K562 (cell line): ENCODE data around the gene IGDCC3. TPM values are rescaled to one million over a fixed set of nuclear protein-coding genes. Genes with fewer than 3 reads are reported as not detected.

Source experiments
- ATAC-seq: fragments of 200-7000 bp; cut with Tn5 transposase; 3 replicates; pipeline ENCODE4 v1.9.1; 2020; ENCODE audit warnings: moderate library complexity
- BruUV-seq: library from RNA; stranded (reverse); fragments of 400-500 nt; replicated peaks from 2 replicates; lab custom pipeline; 2021; lab: Mats Ljungman, UMichigan
- CTCF ChIA-PET: fragments of 300-600 bp; formaldehyde crosslinking; extraction: SDS; loops from one replicate; lab custom pipeline; 2021; ENCODE audit warnings: low intra/inter-chr PET ratio; lab: Yijun Ruan, JAX
- POLR2A ChIA-PET: fragments of 300-600, 350-650 bp; sonication (Branson Sonifier 250); formaldehyde crosslinking; extraction: SDS; loops from one replicate; lab custom pipeline; 2021; ENCODE audit warnings: antibody characterized with exemption, inconsistent platforms; lab: Yijun Ruan, JAX
- DNase-seq, 4 experiments: peaks; one replicate each; pipeline versions ENCODE4 v3.0.0 to v3.0.0-alpha.2; 2011 to 2018; ENCODE audit warnings: low spot score in 3 of 4, mixed read lengths in 3 of 4; ENCODE audit errors: extremely low read depth in 1 of 4
- FAIRE-seq: peaks from 2 replicates; lab custom pipeline; 2011; peaks lifted over from hg19 to GRCh38; lab: Jason Lieb, UNC
- H2AFZ ChIP-seq: 2 replicates; pipeline ENCODE4 v1.6.0; 2011; ENCODE audit warnings: low read depth, low read length, control low read depth, inconsistent platforms
- H3K27ac ChIP-seq: fragments of 200-600 bp; 3 replicates; pipeline ENCODE4 v1.8.0; 2011; ENCODE audit warnings: low read depth, mild to moderate bottlenecking, control low read depth, inconsistent platforms, low read length, moderate library complexity, mixed read lengths; ENCODE audit errors: extremely low read depth
- H3K27me3 ChIP-seq, 2 experiments: fragments of 300-600 bp in 1 of 2; 2 replicates in 1 of 2; 3 replicates in 1 of 2; pipeline versions ENCODE4 v1.6.0 to v1.8.0; 2011; ENCODE audit warnings: inconsistent platforms in 2 of 2, low read length in 2 of 2, mild to moderate bottlenecking in 1 of 2, mixed read lengths in 1 of 2, moderate library complexity in 1 of 2; ENCODE audit not compliant: control insufficient read depth in 2 of 2, insufficient read depth in 2 of 2
- H3K36me3 ChIP-seq: fragments of 300-600 bp; 3 replicates; pipeline ENCODE4 v1.8.0; 2011; ENCODE audit warnings: mild to moderate bottlenecking, low read length, inconsistent platforms; ENCODE audit not compliant: control insufficient read depth, insufficient read depth
- H3K4me1 ChIP-seq, 2 experiments: fragments of 200-600 bp in 1 of 2; replicated peaks in 1 of 2; 2 replicates in 1 of 2; 3 replicates in 1 of 2; pipeline versions ENCODE4 v1.5.1 to v1.8.0; 2011; ENCODE audit warnings: inconsistent platforms in 2 of 2, low read length in 2 of 2, mild to moderate bottlenecking in 1 of 2, mixed read lengths in 1 of 2, moderate library complexity in 1 of 2; ENCODE audit not compliant: control insufficient read depth in 2 of 2, insufficient read depth in 2 of 2
- H3K4me2 ChIP-seq: 2 replicates; pipeline ENCODE4 v1.6.1; 2011; ENCODE audit warnings: low read length, control low read depth, inconsistent platforms, mixed read lengths; ENCODE audit not compliant: insufficient read depth
- H3K4me3 ChIP-seq: fragments of 200-600 bp; sonication (generic), shearing (Covaris generic); 2 replicates; pipeline ENCODE4 v1.5.1; 2016; ENCODE audit warnings: control low read depth, inconsistent platforms
- H3K79me2 ChIP-seq: fragments of 200-600 bp; 3 replicates; pipeline ENCODE4 v1.8.0; 2011; ENCODE audit warnings: low read length, inconsistent platforms; ENCODE audit not compliant: control insufficient read depth, insufficient read depth
- H3K9ac ChIP-seq, 2 experiments: 2 replicates each; pipeline versions ENCODE4 v1.6.0 to v1.6.1; 2011; ENCODE audit warnings: low read depth in 2 of 2, low read length in 2 of 2, control low read depth in 1 of 2, inconsistent platforms in 1 of 2, mild to moderate bottlenecking in 1 of 2, mixed read lengths in 1 of 2; ENCODE audit not compliant: insufficient read depth in 1 of 2
- H3K9me1 ChIP-seq: one replicate; pipeline ENCODE4 v1.6.0; 2011; ENCODE audit warnings: inconsistent platforms, mild to moderate bottlenecking, low read length, moderate library complexity; ENCODE audit not compliant: control insufficient read depth, insufficient read depth
- H3K9me3 ChIP-seq: replicated peaks from 2 replicates; pipeline ENCODE4 v1.5.1; 2011; ENCODE audit warnings: low read depth, low read length, inconsistent platforms; ENCODE audit not compliant: control insufficient read depth, insufficient read depth
- H4K20me1 ChIP-seq: replicated peaks from 2 replicates; pipeline ENCODE4 v1.6.1; 2011; ENCODE audit warnings: low read length, inconsistent platforms, mixed read lengths; ENCODE audit not compliant: control insufficient read depth, insufficient read depth
- ILK ChIP-seq: fragments of 450-650 bp; IDR thresholded peaks from 2 replicates; pipeline ENCODE4 v1.6.1; 2016; ENCODE audit warnings: missing genetic modification characterization, low read depth, mild to moderate bottlenecking, missing compliant biosample characterization, moderate library complexity, borderline replicate concordance
- LEF1 ChIP-seq: fragments of 450-650 bp; IDR thresholded peaks from 2 replicates; pipeline ENCODE4 v1.6.1; 2016; ENCODE audit warnings: mild to moderate bottlenecking
- MTA2 ChIP-seq: fragments of 450-650 bp; IDR thresholded peaks from 2 replicates; pipeline ENCODE4 v1.6.1; 2016; ENCODE audit warnings: low read depth
- NFIC ChIP-seq: fragments of 450-650 bp; IDR thresholded peaks from 2 replicates; pipeline ENCODE4 v1.6.1; 2017; ENCODE audit warnings: mild to moderate bottlenecking, inconsistent platforms
- STAT6 ChIP-seq: sonication (generic); formaldehyde crosslinking; IDR thresholded peaks from 2 replicates; pipeline ENCODE4 v1.8.1; 2023; ENCODE audit warnings: mild to moderate bottlenecking, missing genetic modification reagents
- TAF7 ChIP-seq: fragments of 450-650 bp; IDR thresholded peaks from 2 replicates; pipeline ENCODE4 v1.6.1; 2016; ENCODE audit warnings: missing genetic modification characterization, missing compliant biosample characterization
- TCFL5 ChIP-seq: fragments of 250-450 bp; sonication (Bioruptor Pico); conservative IDR thresholded peaks from 2 replicates; pipeline ENCODE4 v1.6.1; 2021; ENCODE audit warnings: mild to moderate bottlenecking, moderate library complexity, matching md5 sums
- ZNF707 ChIP-seq: fragments of 250-450 bp; sonication (Bioruptor Pico); conservative IDR thresholded peaks from 2 replicates; pipeline ENCODE4 v1.8.0; 2022; ENCODE audit warnings: inconsistent platforms, mild to moderate bottlenecking, moderate library complexity
- WGBS: fragments of 100-300 bp; shearing (Covaris generic); methylation state at CpG from one replicate; pipeline ENCODE4 v1.1.6; 2016; ENCODE audit warnings: low coverage, mixed read lengths; ENCODE audit not compliant: insufficient coverage; ENCODE audit errors: missing lambda C conversion rate; 5-methylcytosine and 5-hydroxymethylcytosine counted together
- in situ Hi-C: fragments of 300-500 bp; cut with MboI; formaldehyde crosslinking; loops from 4 replicates; pipeline ENCODE4 v1.15.0; 2018; ENCODE audit warnings: inconsistent platforms, mixed read lengths
- intact Hi-C: fragments of 100-400 bp; cut with micrococcal nuclease; formaldehyde crosslinking; loops from 2 replicates; pipeline ENCODE4 v1.14.2; 2022
- polyA plus RNA-seq, 8 experiments: library from polyadenylated mRNA; depleted of rRNA in 4 of 8; stranded (reverse) in 5 of 8; unstranded in 3 of 8; fragments of >200 nt; fragmentation: Nextera tagmentation in 2 of 8; fragmentation: Illumina TruSeq in 1 of 8; extraction: Ambion mirVana in 2 of 8; extraction: Trizol in 1 of 8; gene quantifications; 2 replicates each; pipeline versions ENCODE4 v1.2.1 to v1.2.3, GENCODE V29; 2011 to 2014; ENCODE audit warnings: inconsistent platforms in 1 of 8, missing spikeins in 1 of 8
- total RNA-seq, 7 experiments: library from RNA; depleted of rRNA in 6 of 7; stranded (reverse); fragments of >200 nt in 6 of 7; fragmentation: Illumina TruSeq in 2 of 7; extraction: Trizol in 2 of 7; gene quantifications; 2 replicates each; pipeline versions ENCODE4 v1.2.1 to v1.2.3, GENCODE V29; 2011 to 2021; ENCODE audit warnings: low replicate concordance in 1 of 7

Gene IGDCC3
- total and polyA plus RNA-seq, 9 of the 15 experiments (the other 6 are each of a cell fraction or from before 2014, with no cell fraction given): not detected

GRCh38 chr15:65300924-65301441, 76.8 kb downstream of the IGDCC3 start:
- Histone ChIP-seq H3K27ac (no peak overlapping the region), H3K9ac (no peak overlapping the region), H2AFZ (no peak overlapping the region), H4K20me1 (no peaks in the 10 kb centered on the region), H3K4me3 (no peak overlapping the region), H3K4me1 (peaks cover 20 to 23% of the 10 kb centered on the region in 2 experiments), H3K9me3 (peaks cover 2% of the 10 kb centered on the region; the same call in 1 of the 2 replicates), H3K4me2 (no peak overlapping the region), H3K27me3 (no peaks in the 10 kb centered on the region), H3K9me1 (no peaks in the 10 kb centered on the region), H3K79me2 (no peaks in the 10 kb centered on the region), H3K36me3 (no peaks in the 10 kb centered on the region)
- POLR2A ChIA-PET: interaction anchor here (0.7 to 1.9 kb wide), 3 partner anchors 16 to 115 kb away, joined by 3 to 7 read pairs (median 3); partner anchors contain the start of gene CLPX
- no peak for ATAC-seq
- no TSS peak for BruUV-seq
- intact Hi-C loops: loop anchor here (5.0 kb wide), 1 partner anchor 249 kb away; no protein-coding TSS in a partner anchor
- in situ Hi-C loops: no loop called here
- WGBS: 96% methylated on average over 28 of the region's 36 CpGs
- CTCF ChIA-PET: no interaction called here
- no peak for DNase-seq
- no peak for FAIRE-seq
- TF ChIP-seq TAF7 (tag) (no peak), LEF1 (no peak), ILK (no peak), ZNF707 (no peak)
- TF ChIP-seq, all 486 proteins: peak for 0

DNA sequence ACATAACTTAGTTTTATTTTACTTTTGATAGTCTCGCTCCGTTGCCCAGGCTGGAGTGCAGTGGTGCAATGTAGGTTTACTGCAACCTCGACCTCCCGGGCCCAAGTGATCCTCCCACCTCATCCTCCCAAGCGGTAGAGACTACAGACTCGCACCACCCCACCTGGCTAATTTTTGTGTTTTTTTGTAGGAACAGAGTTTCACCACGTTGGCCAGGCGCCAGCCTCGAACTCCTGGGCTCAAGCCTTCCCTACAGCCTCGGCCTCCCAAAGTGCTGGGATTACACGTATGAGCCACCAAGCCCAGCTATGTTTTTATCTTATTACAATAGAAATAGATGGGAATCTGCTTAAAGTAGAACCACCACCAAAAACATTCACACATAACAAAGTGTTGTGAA, 79.1 kb downstream of the IGDCC3 start:
- in situ Hi-C loops (loop anchor here (5.0 to 10.0 kb wide), 2 partner anchors 111 to 244 kb away; partner anchors contain the start of gene CLPX), intact Hi-C loops (no loop called here)
- H3K79me2 ChIP-seq: no peaks in the 10 kb centered on the region
- FAIRE-seq (no peak), ATAC-seq (no peak), DNase-seq (no peak)
- H3K9ac ChIP-seq: no peak overlapping the region
- H4K20me1 ChIP-seq: no peaks in the 10 kb centered on the region
- no peak overlapping the region for H3K4me3 ChIP-seq
- peaks cover 2% of the 10 kb centered on the region; the same call in 1 of the 2 replicates for H3K9me3 ChIP-seq
- 70% methylated on average over 11 of the region's 11 CpGs for WGBS
- CTCF ChIA-PET: no interaction called here
- no peaks in the 10 kb centered on the region for H3K27me3 ChIP-seq
- no peak overlapping the region for H2AFZ ChIP-seq
- no TSS peak for BruUV-seq
- H3K27ac ChIP-seq: no peak overlapping the region
- H3K9me1 ChIP-seq: no peaks in the 10 kb centered on the region
- POLR2A ChIA-PET: interaction anchor here (2.2 to 3.8 kb wide), 2 partner anchors 13 to 90 kb away, joined by 11 to 30 read pairs; partner anchors contain the start of gene PARP16
- no peak overlapping the region for H3K4me2 ChIP-seq
- H3K4me1 ChIP-seq: peaks cover 17% of the 10 kb centered on the region in 2 experiments; a peak in 4 of 5 replicates
- no peaks in the 10 kb centered on the region for H3K36me3 ChIP-seq
- TF ChIP-seq STAT6 (CRISPR knock-in tag) (no peak), NFIC (peak; percentile 64), TCFL5 (CRISPR knock-in tag) (no peak), MTA2 (no peak)
- TF ChIP-seq, all 486 proteins: peak for 1
